Mesodermal cell (in vitro differentiated cells): ENCODE results near the gene PRTN3.
A peak's percentile ranks its signal among the peaks of the same experiment; 100 is the strongest.

ENCODE experiments used
- H3K27ac ChIP-seq: 2 replicates; pipeline ENCODE4 v1.7.0; 2013; ENCODE audit warnings: mild to moderate bottlenecking, low read depth, low read length, moderate library complexity; ENCODE audit not compliant: severe bottlenecking
- H3K36me3 ChIP-seq: 2 replicates; pipeline ENCODE4 v1.7.1; 2013; ENCODE audit warnings: mild to moderate bottlenecking, low read length, moderate library complexity; ENCODE audit not compliant: control insufficient read depth, insufficient read depth
- H3K4me1 ChIP-seq: one replicate; pipeline ENCODE4 v1.7.1; 2013; ENCODE audit warnings: mild to moderate bottlenecking, low read length; ENCODE audit not compliant: insufficient read depth, control insufficient read depth, poor library complexity, severe bottlenecking
- H3K4me3 ChIP-seq: 2 replicates; pipeline ENCODE4 v1.7.0; 2013; ENCODE audit warnings: low read length, control low read depth, mild to moderate bottlenecking; ENCODE audit not compliant: insufficient read depth, poor library complexity, severe bottlenecking; ENCODE audit errors: extremely low read depth
- H3K9me3 ChIP-seq: 2 replicates; pipeline ENCODE4 v1.7.1; 2013; ENCODE audit warnings: mild to moderate bottlenecking, low read length, moderate library complexity; ENCODE audit not compliant: control insufficient read depth
- WGBS, 2 experiments: methylation state at CpG; one replicate each; pipeline ENCODE4 v1.1.5; 2013; ENCODE audit warnings: missing lambda C conversion rate in 2 of 2; ENCODE audit not compliant: insufficient coverage in 2 of 2; 5-methylcytosine and 5-hydroxymethylcytosine counted together

The PRTN3 gene

GRCh38 chr19:821231-821824 is 19.5 kb upstream of the PRTN3 start:
- 0% methylated on average over 15 to 38 of the region's 64 CpGs for WGBS, 2 experiments
- Histone ChIP-seq H3K27ac (peak overlapping the region; percentile 16), H3K4me1 (no peaks in the 10 kb centered on the region), H3K36me3 (peaks cover 6% of the 10 kb centered on the region), H3K9me3 (no peaks in the 10 kb centered on the region), H3K4me3 (peak overlapping the region; percentile 68)

GRCh38 chr19:821825-822503 is 18.8 kb upstream of the PRTN3 start, which contains the start of gene PLPPR3:
TSS of gene PLPPR3 (minus strand) at chr19:821955. CDS start at chr19:821559, 396 bp downstream.
- H3K4me3 ChIP-seq, result peak within 1 kb of the TSS; percentile 68
- H3K9me3 ChIP-seq, result no peaks in the 10 kb centered on the region
- no peaks in the 10 kb centered on the region for H3K4me1 ChIP-seq
- peaks cover 3% of the 10 kb centered on the region for H3K36me3 ChIP-seq
- H3K27ac ChIP-seq, result peak within 1 kb of the TSS; percentile 41
- WGBS, 2 experiments, result 0% methylated on average over 8 to 14 of the region's 86 CpGs

GRCh38 chr19:823565-824121 is 17.2 kb upstream of the PRTN3 start:
- Histone ChIP-seq H3K27ac (no peak overlapping the region), H3K36me3 (peaks cover 3% of the 10 kb centered on the region), H3K4me1 (no peaks in the 10 kb centered on the region), H3K4me3 (no peak overlapping the region), H3K9me3 (no peaks in the 10 kb centered on the region)
- WGBS, 2 experiments, result 61 to 72% methylated on average over 9 to 11 of the region's 12 CpGs

- Histone ChIP-seq H3K4me3 (no peak overlapping the region), H3K27ac (no peak overlapping the region), H3K4me1 (no peaks in the 10 kb centered on the region), H3K36me3 (no peaks in the 10 kb centered on the region), H3K9me3 (no peaks in the 10 kb centered on the region)
- 84 to 92% methylated on average over 9 to 13 of the region's 15 CpGs for whole genome bisulfite sequencing, 2 experiments
These were observed 15.9 kb upstream of the PRTN3 start for GRCh38 chr19:824885-825284.

- no peaks in the 10 kb centered on the region for H3K4me1 ChIP-seq
- no peak overlapping the region for H3K4me3 ChIP-seq
- H3K9me3 ChIP-seq, result no peaks in the 10 kb centered on the region
- 89 to 99% methylated on average over 5 to 13 of the region's 19 CpGs for WGBS, 2 experiments
- no peaks in the 10 kb centered on the region for H3K36me3 ChIP-seq
- H3K27ac ChIP-seq, result no peak overlapping the region
These were observed 14.7 kb upstream of the PRTN3 start for GRCh38 chr19:825897-826644.

- Histone ChIP-seq H3K9me3 (no peaks in the 10 kb centered on the region), H3K36me3 (no peaks in the 10 kb centered on the region), H3K27ac (no peak overlapping the region), H3K4me1 (no peaks in the 10 kb centered on the region), H3K4me3 (no peak overlapping the region)
- 83 to 86% methylated on average over 4 to 6 of the region's 11 CpGs for WGBS, 2 experiments
These were observed 13.5 kb upstream of the PRTN3 start for GRCh38 chr19:827314-827709.

- H3K27ac ChIP-seq, result no peak within 1 kb of the TSS
- H3K9me3 ChIP-seq, result no peaks in the 10 kb centered on the region
- H3K36me3 ChIP-seq, result no peaks in the 10 kb centered on the region
- H3K4me1 ChIP-seq, result no peaks in the 10 kb centered on the region
- H3K4me3 ChIP-seq, result no peak within 1 kb of the TSS
- 87 to 90% methylated on average over 18 to 33 of the region's 33 CpGs for WGBS, 2 experiments
These were observed 13.0 kb upstream of the PRTN3 start, which contains the start of gene AZU1 for GRCh38 chr19:827710-828321. TSS of gene AZU1 (plus strand) at chr19:827837. CDS start at chr19:827847, 10 bp downstream.

GRCh38 chr19:829129-829758 is 11.6 kb upstream of the PRTN3 start:
- Histone ChIP-seq H3K9me3 (no peaks in the 10 kb centered on the region), H3K27ac (no peak overlapping the region), H3K4me3 (no peak overlapping the region), H3K36me3 (no peaks in the 10 kb centered on the region), H3K4me1 (no peaks in the 10 kb centered on the region)
- WGBS, 2 experiments, result 80 to 84% methylated on average over 8 to 18 of the region's 18 CpGs

- H3K9me3 ChIP-seq, result no peaks in the 10 kb centered on the region
- no peaks in the 10 kb centered on the region for H3K4me1 ChIP-seq
- H3K4me3 ChIP-seq, result no peak overlapping the region
- no peak overlapping the region for H3K27ac ChIP-seq
- no peaks in the 10 kb centered on the region for H3K36me3 ChIP-seq
- WGBS, 2 experiments, result 81 to 82% methylated on average over 32 to 37 of the region's 38 CpGs
These were observed 9.1 kb upstream of the PRTN3 start for GRCh38 chr19:831407-832369.
